KG1 (cell line): ENCODE results near the gene JSRP1.

Experiments
- DNase-seq: peaks from one replicate; lab custom pipeline; 2025; lab: John Stamatoyannopoulos, UW

JSRP1 gene

GRCh38 chr19:2216361-2217225, 39.6 kb downstream of the JSRP1 start:
- DNase-seq, result no peak

GRCh38 chr19:2215281-2215751, 40.9 kb downstream of the JSRP1 start:
- no peak for DNase-seq

- DNase-seq, result no peak
These were observed 42.0 kb downstream of the JSRP1 start for GRCh38 chr19:2214251-2214650.

- DNase-seq, result no peak
These were observed 42.4 kb downstream of the JSRP1 start for GRCh38 chr19:2213799-2214198.

GRCh38 chr19:2212861-2213711, 43.1 kb downstream of the JSRP1 start:
- DNase-seq, result no peak

- no peak for DNase-seq
These were observed 45.1 kb downstream of the JSRP1 start for GRCh38 chr19:2210987-2211740.

GRCh38 chr19:2210206-2210605, 46.0 kb downstream of the JSRP1 start:
- DNase-seq, result no peak

- DNase-seq, result no peak
These were observed 46.8 kb downstream of the JSRP1 start for GRCh38 chr19:2209408-2209807.

- DNase-seq, result no peak
These were observed 47.2 kb downstream of the JSRP1 start for GRCh38 chr19:2208975-2209374.

- DNase-seq, result no peak
These were observed 48.0 kb downstream of the JSRP1 start for GRCh38 chr19:2207991-2208860.

GRCh38 chr19:2207008-2207407, 49.2 kb downstream of the JSRP1 start:
- DNase-seq, result no peak

- DNase-seq, result no peak
These were observed 53.9 kb downstream of the JSRP1 start for GRCh38 chr19:2202366-2202765.
